Epidermal melanocyte (primary cell): Measurements from ENCODE around the gene THSD7B.
"Not testable (repeated sequence)": the region's sequence is repeated elsewhere in the genome, so short reads cannot be mapped to it uniquely, and the experiment has no call there.

Source experiments
- DNase-seq: peaks from one replicate; pipeline ENCODE4 v3.0.0; 2011; ENCODE audit warnings: low spot score; ENCODE audit not compliant: insufficient read length

THSD7B gene, protein sequence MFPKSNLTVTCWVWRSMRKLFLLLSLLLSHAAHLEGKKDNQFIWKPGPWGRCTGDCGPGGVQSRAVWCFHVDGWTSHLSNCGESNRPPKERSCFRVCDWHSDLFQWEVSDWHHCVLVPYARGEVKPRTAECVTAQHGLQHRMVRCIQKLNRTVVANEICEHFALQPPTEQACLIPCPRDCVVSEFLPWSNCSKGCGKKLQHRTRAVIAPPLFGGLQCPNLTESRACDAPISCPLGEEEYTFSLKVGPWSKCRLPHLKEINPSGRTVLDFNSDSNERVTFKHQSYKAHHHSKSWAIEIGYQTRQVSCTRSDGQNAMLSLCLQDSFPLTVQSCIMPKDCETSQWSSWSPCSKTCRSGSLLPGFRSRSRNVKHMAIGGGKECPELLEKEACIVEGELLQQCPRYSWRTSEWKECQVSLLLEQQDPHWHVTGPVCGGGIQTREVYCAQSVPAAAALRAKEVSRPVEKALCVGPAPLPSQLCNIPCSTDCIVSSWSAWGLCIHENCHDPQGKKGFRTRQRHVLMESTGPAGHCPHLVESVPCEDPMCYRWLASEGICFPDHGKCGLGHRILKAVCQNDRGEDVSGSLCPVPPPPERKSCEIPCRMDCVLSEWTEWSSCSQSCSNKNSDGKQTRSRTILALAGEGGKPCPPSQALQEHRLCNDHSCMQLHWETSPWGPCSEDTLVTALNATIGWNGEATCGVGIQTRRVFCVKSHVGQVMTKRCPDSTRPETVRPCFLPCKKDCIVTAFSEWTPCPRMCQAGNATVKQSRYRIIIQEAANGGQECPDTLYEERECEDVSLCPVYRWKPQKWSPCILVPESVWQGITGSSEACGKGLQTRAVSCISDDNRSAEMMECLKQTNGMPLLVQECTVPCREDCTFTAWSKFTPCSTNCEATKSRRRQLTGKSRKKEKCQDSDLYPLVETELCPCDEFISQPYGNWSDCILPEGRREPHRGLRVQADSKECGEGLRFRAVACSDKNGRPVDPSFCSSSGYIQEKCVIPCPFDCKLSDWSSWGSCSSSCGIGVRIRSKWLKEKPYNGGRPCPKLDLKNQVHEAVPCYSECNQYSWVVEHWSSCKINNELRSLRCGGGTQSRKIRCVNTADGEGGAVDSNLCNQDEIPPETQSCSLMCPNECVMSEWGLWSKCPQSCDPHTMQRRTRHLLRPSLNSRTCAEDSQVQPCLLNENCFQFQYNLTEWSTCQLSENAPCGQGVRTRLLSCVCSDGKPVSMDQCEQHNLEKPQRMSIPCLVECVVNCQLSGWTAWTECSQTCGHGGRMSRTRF (N-terminal part only)

DNA sequence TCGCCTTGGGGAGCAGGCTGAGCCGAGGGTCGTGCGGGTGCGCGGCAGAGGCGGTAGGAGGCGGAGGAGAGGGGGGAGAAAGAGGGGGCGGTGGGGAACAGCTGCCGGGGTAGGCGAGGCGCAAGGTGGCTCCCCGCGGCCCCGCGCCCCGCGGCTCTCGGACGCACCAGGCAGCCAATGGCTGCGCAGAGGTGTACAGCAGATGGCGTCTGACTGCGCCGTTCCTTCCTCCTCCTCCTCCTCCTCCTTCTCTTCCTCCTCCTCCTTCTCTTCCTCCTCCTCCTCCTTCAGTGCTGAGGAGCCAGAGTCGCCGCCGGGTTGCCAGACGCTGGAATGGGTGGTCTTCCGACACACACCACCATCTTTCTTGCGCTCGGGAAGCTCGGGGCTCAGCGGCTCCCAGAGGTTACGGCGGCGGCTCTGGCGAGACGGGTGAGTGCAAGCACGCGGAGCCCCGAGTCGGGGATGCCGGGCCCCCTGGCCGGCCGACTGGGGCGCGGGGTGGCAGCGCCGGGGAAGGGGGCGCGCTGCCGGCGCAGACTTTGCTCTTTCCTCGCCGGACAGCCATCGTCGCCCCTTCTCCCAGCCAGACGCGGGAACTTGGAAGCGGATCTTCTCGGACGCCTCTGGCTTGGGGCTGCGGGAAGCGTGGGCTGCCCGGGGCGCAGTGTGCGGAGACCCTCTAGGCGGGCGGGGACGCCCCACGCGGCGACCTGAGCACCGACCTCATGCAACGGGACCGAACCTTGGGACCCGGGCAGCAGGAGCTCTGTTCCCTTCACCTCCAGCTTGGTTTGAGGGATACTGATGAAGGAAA is at the start of gene THSD7B:
Gene THSD7B, plus strand, starts transcription at position 290 of the 817 bp plus-strand sequence. CDS start 116,634 bp downstream, outside the sequence.
- no peak for DNase-seq

- DNase-seq, result no peak
These were observed 47.1 kb upstream of the THSD7B start for GRCh38 chr2:136718273-136718672.

GRCh38 chr2:136727973-136728699 is 37.2 kb upstream of the THSD7B start:
- no peak for DNase-seq

DNA sequence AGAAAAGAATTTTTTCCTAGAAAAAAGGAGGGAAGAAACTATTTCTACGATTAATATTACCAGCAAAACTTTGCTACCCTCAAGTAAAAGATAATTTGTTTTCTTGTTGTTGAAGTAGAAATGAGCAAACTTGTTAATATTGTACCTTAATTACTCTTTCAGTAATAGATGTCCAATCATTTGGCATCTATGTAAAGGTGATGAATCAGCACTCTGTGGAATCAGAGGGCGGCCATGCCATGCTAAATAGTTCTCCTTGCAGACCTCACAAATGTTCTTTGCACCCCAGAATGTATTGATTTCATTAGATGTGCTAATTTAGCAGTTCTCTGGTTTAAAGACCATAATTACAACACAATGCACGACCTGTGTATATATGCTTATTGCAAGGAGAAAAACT is 29.1 kb upstream of the THSD7B start:
- DNase-seq, result no peak

GRCh38 chr2:136738044-136738443 is 27.3 kb upstream of the THSD7B start:
- no peak for DNase-seq

DNA sequence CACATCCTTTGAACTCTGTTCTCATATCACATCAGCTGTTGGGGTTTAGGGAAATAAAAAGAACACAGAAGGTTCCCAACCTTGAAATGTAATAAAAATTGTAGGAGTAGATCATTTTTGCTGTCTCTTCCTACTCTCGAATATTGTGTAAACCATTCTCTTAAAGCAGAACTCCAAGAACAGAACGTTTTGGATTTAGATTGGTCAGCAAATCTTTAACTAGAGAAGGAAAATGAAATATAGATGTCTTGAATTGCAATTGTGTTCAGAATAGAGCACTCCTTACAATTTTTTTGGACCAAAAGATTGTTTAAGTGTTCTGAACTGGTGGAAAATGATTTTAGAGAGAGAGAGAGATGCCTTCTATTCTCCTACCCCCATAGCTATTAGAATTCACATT is 23.9 kb upstream of the THSD7B start:
- DNase-seq, result no peak

DNA sequence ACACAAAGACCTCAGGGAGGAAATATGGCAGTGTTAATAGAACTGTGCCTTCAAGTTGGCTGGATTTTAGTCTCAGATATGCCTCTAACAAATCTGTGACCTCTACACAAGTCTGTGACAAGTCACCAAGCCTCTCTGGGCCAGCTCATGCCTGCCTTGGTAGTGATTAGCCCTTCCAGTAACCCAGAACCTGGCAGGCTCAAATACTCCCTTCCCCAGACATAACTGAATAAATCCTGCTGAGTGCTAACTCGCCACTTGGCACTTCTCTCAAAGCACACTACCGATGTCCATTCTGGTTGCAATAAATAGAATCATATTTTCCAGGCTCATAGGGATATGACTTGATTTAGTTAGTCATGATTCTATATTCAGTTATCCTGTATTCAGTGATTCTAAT is 15.3 kb upstream of the THSD7B start:
- no peak for DNase-seq

DNA sequence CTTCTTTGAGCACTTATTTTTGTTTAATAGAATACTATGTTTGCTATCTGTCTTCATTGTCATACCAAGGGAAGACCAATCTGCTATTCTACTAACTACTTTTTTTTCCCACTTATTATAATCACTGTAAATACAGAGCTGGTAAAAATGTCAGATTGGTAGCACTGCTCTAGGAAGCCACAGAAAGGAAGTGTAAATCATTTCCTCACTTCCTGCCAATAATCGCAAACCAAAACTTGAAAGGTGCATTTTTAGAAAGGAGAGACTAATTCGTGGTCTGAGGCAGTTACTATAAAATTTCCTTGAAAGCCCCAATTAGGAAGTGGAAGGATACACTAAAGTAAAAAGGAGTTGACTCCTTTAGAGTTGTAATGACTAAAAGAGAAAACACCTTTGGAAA is 13.9 kb upstream of the THSD7B start:
- no peak for DNase-seq

DNA sequence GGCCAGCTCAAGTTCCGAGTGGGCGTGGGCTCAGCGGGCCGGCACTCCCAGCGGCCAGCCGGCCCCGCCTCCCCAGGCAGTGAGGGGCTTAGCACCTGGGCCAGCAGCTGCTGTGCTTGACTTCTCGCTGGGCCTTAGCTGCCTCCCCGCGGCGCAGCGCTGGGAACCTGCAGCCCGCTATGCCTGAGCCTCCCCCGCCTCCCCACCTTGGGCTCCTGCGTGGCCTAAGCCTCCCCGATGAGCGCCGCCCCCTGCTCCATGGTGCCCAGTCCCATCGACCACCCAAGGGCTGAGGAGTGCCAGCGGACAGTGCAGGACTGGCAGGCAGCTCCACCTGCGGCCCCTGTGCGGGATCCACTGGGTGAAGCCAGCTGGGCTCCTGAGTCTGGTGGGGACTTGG is 6.8 kb upstream of the THSD7B start:
- DNase-seq, result not testable (repeated sequence)

DNA sequence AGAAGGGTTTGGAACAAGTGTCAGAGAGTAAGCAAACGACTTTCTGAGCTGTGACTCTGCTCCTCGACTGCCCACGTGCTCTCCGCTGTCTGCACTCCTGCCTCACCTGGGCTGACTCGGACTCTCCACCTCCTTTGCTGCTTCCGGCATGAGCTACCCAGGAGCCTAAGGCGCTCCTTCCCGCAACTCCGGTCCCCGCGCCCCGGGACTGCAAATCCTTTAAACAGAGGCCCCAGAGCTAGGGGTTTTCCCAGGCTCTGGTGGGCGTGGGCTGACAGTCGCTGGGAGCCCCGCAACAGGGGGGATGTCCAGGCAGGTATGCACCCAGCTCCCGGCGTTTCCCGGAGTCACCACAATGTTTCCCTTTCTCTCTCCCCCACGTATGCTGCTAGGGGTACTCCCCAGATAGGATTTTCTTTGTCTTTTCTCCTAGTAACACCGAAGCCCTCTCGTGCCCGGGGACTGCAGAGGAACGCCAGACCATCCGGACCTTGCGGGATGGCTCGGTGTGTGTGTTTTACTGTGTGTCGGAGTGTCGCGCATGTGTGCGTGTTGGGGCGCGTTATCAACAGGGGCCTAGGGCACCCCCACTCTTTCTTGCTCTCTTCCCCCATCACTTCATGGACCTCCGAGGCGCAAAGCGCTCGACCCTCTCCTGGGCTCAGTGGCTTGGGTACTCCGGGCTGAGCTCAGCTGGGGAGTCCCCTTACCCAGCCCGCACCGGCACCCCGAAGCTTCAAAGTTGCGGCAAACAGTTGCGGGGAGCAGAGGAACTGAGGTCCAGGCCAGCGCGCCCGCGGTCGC is 691 bp upstream of the THSD7B start:
- no peak for DNase-seq

- no peak for DNase-seq
These were observed 694 bp downstream of the THSD7B start for GRCh38 chr2:136766073-136766404.

GRCh38 chr2:136767030-136767429 is 1.7 kb downstream of the THSD7B start:
- no peak for DNase-seq

- DNase-seq, result no peak
These were observed 4.5 kb downstream of the THSD7B start for GRCh38 chr2:136769871-136770270.

DNA sequence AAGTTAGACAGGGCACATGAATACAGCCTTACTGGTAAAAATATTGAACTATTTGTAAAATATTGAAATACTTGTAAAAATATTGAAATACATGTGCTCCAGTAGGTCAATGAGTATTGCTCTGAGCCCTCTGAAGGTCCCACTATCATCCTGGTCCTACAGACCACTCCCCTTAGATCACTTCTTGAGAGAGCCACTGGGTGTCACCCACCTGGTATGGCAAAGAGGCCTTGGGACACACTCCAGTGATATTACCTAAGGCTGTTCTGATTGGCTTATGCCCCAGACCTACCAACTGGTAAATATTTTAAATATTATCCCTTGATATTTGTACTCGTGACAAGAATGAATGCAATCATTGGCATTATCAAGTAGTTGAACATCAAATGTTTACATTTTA is 5.0 kb downstream of the THSD7B start:
- no peak for DNase-seq

GRCh38 chr2:136777391-136777790 is 12.0 kb downstream of the THSD7B start:
- DNase-seq, result no peak

- DNase-seq, result no peak
These were observed 18.5 kb downstream of the THSD7B start for GRCh38 chr2:136783856-136784255.

- DNase-seq, result no peak
These were observed 19.9 kb downstream of the THSD7B start for GRCh38 chr2:136785215-136785614.

GRCh38 chr2:136787970-136788369 is 22.6 kb downstream of the THSD7B start:
- no peak for DNase-seq

- no peak for DNase-seq
These were observed 31.0 kb downstream of the THSD7B start for GRCh38 chr2:136796339-136796738.
